ENCODE measurements around the gene CDKAL1. TPM values are rescaled to one million over a fixed set of nuclear protein-coding genes. Genes with fewer than 3 reads are reported as not detected.

The CDKAL1 gene
- total RNA-seq, 1 donor from 2014 or later = 34.3 TPM

DNA sequence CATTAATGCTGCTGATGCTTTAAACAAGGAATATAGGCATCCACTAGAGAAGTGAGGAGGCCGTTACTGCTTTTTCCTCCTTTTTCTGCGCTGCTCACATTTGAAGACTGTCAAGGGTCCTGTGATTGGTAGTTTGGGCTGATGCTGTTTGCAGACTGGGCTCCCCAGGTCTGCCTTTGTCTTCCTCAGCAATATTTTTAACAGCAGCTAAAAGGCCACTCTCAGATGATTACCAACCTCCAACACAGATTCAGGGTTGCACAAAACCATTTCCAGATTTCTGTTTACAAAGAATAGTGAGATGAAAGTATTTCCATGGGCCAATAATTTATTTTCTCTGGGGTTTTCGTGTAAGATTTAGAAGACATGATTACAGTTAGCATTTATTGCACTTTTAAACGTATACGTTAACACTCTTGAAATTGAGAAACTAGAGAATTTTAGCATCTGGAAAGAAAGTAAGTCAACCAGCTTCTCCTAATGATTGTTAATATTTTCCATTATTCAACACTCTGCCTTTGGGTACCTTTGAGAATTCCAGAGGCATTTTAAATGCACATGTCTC, 584.0 kb downstream of the CDKAL1 start:
- Mint-ChIP-seq H3K4me1 (ENCODE audit: low read depth) (peaks cover 14% of the 10 kb centered on the region), H3K27ac (peak overlapping the region; percentile 67), H3K9me3 (ENCODE audit: low read depth) (no peaks in the 10 kb centered on the region), H3K36me3 (ENCODE audit: insufficient read depth) (no peaks in the 10 kb centered on the region), H3K4me3 (ENCODE audit: low read depth) (no peak overlapping the region), H3K27me3 (no peaks in the 10 kb centered on the region)
- DNase-seq (ENCODE audit: low spot score, unreplicated experiment) = no peak
- TF ChIP-seq, protein P1, sequence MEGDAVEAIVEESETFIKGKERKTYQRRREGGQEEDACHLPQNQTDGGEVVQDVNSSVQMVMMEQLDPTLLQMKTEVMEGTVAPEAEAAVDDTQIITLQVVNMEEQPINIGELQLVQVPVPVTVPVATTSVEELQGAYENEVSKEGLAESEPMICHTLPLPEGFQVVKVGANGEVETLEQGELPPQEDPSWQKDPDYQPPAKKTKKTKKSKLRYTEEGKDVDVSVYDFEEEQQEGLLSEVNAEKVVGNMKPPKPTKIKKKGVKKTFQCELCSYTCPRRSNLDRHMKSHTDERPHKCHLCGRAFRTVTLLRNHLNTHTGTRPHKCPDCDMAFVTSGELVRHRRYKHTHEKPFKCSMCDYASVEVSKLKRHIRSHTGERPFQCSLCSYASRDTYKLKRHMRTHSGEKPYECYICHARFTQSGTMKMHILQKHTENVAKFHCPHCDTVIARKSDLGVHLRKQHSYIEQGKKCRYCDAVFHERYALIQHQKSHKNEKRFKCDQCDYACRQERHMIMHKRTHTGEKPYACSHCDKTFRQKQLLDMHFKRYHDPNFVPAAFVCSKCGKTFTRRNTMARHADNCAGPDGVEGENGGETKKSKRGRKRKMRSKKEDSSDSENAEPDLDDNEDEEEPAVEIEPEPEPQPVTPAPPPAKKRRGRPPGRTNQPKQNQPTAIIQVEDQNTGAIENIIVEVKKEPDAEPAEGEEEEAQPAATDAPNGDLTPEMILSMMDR (IDR thresholded peaks at IDR 0.05; ENCODE audit: unreplicated experiment) = no peak

DNA sequence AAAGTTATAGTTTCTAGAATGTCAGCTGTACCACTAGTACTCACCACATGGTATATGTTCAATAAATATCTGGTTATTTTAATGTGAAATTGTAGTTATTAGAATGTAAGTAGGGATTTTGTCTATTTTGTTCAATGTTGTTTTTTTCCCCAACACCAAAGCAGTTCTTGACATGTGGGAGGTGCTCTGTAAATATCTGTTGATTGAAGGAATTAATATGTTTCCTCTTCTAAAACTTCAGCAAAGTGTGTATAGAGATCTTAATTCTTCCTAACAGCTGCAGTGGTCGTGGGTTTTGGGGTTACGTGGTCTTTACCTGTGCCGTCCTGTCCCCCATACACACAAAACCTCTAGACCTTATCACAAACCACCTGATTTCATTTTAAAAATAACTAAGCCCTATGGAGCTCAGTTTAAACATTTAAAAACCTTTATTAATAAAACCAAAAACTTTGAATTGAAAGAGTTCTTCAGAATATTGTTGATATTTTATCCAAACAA, 587.4 kb downstream of the CDKAL1 start:
- TF ChIP-seq, protein P1 (IDR thresholded peaks at IDR 0.05; ENCODE audit: unreplicated experiment) = no peak
- peaks cover 10% of the 10 kb centered on the region for H3K9me3 Mint-ChIP-seq (ENCODE audit: low read depth)
- no peak overlapping the region for H3K4me3 Mint-ChIP-seq (ENCODE audit: low read depth)
- peaks cover 5% of the 10 kb centered on the region for H3K36me3 Mint-ChIP-seq (ENCODE audit: insufficient read depth)
- no peaks in the 10 kb centered on the region for H3K27me3 Mint-ChIP-seq
- peaks cover 17% of the 10 kb centered on the region for H3K4me1 Mint-ChIP-seq (ENCODE audit: low read depth)
- H3K27ac Mint-ChIP-seq = peak overlapping the region; percentile 33
- DNase-seq (ENCODE audit: low spot score, unreplicated experiment) = no peak

DNA sequence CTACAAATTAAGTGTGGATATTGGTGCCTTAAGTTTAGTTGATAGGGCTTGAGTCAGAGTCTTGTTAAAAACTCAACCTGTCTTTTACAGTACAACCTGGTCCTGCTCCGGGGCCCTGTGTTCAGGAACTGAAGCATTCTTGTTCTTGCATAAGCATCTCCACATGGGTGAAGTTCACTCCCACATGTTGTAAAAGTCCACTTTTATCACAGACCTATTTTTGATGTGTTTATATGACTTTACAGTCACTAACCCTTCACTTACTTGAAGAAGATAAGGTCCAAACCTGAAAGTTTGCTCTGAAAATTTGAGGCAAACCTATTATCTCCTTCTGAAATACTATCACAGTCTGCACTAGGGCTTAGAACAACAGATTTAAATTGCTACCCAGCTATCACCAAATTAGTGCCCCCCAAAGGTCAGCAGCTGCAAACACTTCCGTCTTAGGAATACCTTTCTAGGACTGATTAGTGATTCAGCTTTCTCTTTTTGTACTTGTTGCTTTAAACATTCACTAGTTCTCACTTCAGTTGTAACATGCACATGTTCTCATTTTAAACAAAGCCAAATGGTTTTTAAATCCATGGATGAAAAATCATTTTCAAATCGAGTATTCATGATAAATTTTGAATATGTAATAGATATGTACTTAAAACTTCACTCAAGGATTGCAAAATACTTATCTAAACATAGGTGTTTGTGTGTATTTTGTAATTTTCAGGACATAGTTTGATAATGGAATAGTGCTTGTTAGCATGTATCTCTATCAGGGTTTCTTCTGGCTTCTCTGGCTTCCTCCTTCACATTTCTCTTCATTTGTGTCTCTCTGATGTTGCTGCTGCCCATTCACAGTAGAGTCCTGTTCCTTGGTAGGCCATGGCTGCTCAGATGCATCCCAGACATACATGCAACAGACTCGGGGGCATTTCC, 589.5 kb downstream of the CDKAL1 start:
- Mint-ChIP-seq H3K9me3 (ENCODE audit: low read depth) (peaks cover 10% of the 10 kb centered on the region), H3K36me3 (ENCODE audit: insufficient read depth) (peaks cover 5% of the 10 kb centered on the region), H3K4me1 (ENCODE audit: low read depth) (peaks cover 13% of the 10 kb centered on the region), H3K27ac (peak overlapping the region; percentile 49), H3K4me3 (ENCODE audit: low read depth) (no peak overlapping the region), H3K27me3 (no peaks in the 10 kb centered on the region)
- TF ChIP-seq, protein P1 (IDR thresholded peaks at IDR 0.05; ENCODE audit: unreplicated experiment) = no peak
- DNase-seq (ENCODE audit: low spot score, unreplicated experiment) = no peak

GRCh38 chr6:21128601-21129000, 594.3 kb downstream of the CDKAL1 start:
- Mint-ChIP-seq H3K4me1 (ENCODE audit: low read depth) (peaks cover 27% of the 10 kb centered on the region), H3K27ac (no peak overlapping the region), H3K4me3 (ENCODE audit: low read depth) (no peak overlapping the region), H3K36me3 (ENCODE audit: insufficient read depth) (peaks cover 5% of the 10 kb centered on the region), H3K9me3 (ENCODE audit: low read depth) (peaks cover 10% of the 10 kb centered on the region), H3K27me3 (no peaks in the 10 kb centered on the region)
- no peak for DNase-seq (ENCODE audit: low spot score, unreplicated experiment)
- TF ChIP-seq, protein P1 (IDR thresholded peaks at IDR 0.05; ENCODE audit: unreplicated experiment) = no peak

DNA sequence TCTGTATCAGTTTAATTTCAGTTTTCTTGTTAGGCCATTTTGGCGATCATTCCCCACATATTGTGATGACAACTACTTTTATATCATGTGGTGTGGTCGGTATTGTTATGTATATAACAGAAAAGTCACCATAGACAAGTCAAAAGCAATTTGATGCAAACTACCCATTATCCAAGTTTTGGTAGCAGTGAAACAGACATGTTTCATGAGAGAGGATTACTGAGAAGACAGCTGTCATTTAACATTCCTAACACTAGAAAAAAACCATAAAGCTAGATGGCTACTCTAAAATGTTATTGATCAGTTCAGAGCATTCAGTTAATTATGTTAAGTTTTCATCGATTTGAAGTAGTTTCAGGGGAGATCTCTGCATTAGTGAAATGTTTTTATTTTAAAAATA, 597.1 kb downstream of the CDKAL1 start:
- DNase-seq (ENCODE audit: low spot score, unreplicated experiment) = no peak
- Mint-ChIP-seq H3K27ac (no peak overlapping the region), H3K9me3 (ENCODE audit: low read depth) (peaks cover 1% of the 10 kb centered on the region), H3K27me3 (no peaks in the 10 kb centered on the region), H3K4me1 (ENCODE audit: low read depth) (peaks cover 29% of the 10 kb centered on the region), H3K36me3 (ENCODE audit: insufficient read depth) (peaks cover 1% of the 10 kb centered on the region), H3K4me3 (ENCODE audit: low read depth) (no peak overlapping the region)
- TF ChIP-seq, protein P1 (IDR thresholded peaks at IDR 0.05; ENCODE audit: unreplicated experiment) = no peak

All from progenitor cell of endocrine pancreas (in vitro differentiated cells).